Measurements from ENCODE around the gene EIF4A3.

EIF4A3 gene

GRCh38 chr17:80137131-80137530, 9.8 kb downstream of the EIF4A3 start:
- no peak for DNase-seq (ENCODE audit: low read depth in 2 of 2)

- DNase-seq (ENCODE audit: low read depth in 2 of 2): no peak
Observed at GRCh38 chr17:80133626-80133970, 13.3 kb downstream of the EIF4A3 start.

- DNase-seq (ENCODE audit: low read depth in 2 of 2): no peak
Observed at GRCh38 chr17:80132906-80133625, 13.9 kb downstream of the EIF4A3 start.

GRCh38 chr17:80130992-80131391, 15.9 kb downstream of the EIF4A3 start:
- no peak for DNase-seq (ENCODE audit: low read depth in 2 of 2)

- no peak for DNase-seq (ENCODE audit: low read depth in 2 of 2)
Observed at GRCh38 chr17:80129006-80129565, 17.8 kb downstream of the EIF4A3 start.

GRCh38 chr17:80126449-80126715, 20.5 kb downstream of the EIF4A3 start:
- DNase-seq (ENCODE audit: low read depth in 2 of 2): no peak

GRCh38 chr17:80125656-80126448, 21.1 kb downstream of the EIF4A3 start:
- no peak for DNase-seq (ENCODE audit: low read depth in 2 of 2)

GRCh38 chr17:80124351-80124981, 22.5 kb downstream of the EIF4A3 start:
- no peak for DNase-seq (ENCODE audit: low read depth in 2 of 2)

GRCh38 chr17:80123791-80124190, 23.1 kb downstream of the EIF4A3 start:
- DNase-seq (ENCODE audit: low read depth in 2 of 2): no peak

- DNase-seq (ENCODE audit: low read depth in 2 of 2): no peak
Observed at GRCh38 chr17:80122926-80123505, 23.9 kb downstream of the EIF4A3 start.

- DNase-seq (ENCODE audit: low read depth in 2 of 2): no peak
Observed at GRCh38 chr17:80122026-80122575, 24.8 kb downstream of the EIF4A3 start.

- no peak for DNase-seq (ENCODE audit: low read depth in 2 of 2)
Observed at GRCh38 chr17:80119839-80120238, 27.1 kb downstream of the EIF4A3 start.

- no peak for DNase-seq (ENCODE audit: low read depth in 2 of 2)
Observed at GRCh38 chr17:80119271-80119791, 27.6 kb downstream of the EIF4A3 start.

GRCh38 chr17:80118601-80119270, 28.2 kb downstream of the EIF4A3 start:
- DNase-seq (ENCODE audit: low read depth in 2 of 2): no peak

GRCh38 chr17:80117491-80118401, 29.2 kb downstream of the EIF4A3 start:
- no peak for DNase-seq (ENCODE audit: low read depth in 2 of 2)

- no peak for DNase-seq (ENCODE audit: low read depth in 2 of 2)
Observed at GRCh38 chr17:80116921-80117380, 30.0 kb downstream of the EIF4A3 start.

GRCh38 chr17:80116276-80116920, 30.5 kb downstream of the EIF4A3 start:
- no peak for DNase-seq (ENCODE audit: low read depth in 2 of 2)

GRCh38 chr17:80115159-80115558, 31.8 kb downstream of the EIF4A3 start:
- DNase-seq (ENCODE audit: low read depth in 2 of 2): no peak

- no peak for DNase-seq (ENCODE audit: low read depth in 2 of 2)
Observed at GRCh38 chr17:80114758-80115157, 32.2 kb downstream of the EIF4A3 start.
